Measurements from ENCODE around the gene TMEM256. TPM values are rescaled to one million over a fixed set of nuclear protein-coding genes. Genes with fewer than 3 reads are reported as not detected.
A peak's percentile ranks its signal among the peaks of the same experiment; 100 is the strongest.

TMEM256 gene
- total RNA-seq, 1 donor from 2014 or later: 67.8 TPM

DNA sequence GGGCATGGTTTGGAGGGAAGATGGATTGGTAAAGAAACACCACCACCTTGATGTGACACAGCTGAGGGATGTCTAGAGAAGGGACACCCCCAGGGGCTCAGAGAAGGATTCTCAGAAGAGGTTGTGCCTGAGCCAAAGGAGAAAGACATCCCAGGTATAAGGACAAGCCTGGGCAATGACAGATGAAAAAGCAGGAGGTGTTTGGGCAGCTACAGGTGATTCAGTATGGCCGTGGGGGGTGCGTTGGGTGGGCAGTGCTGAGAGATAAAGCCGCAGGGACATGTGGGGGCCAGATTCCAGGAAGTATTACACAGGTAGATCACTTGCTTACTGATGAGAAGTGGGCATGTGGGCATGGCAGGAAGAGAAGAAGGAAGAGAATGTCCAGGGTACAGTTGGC, 42.0 kb downstream of the TMEM256 start:
- no peaks in the 10 kb centered on the region for H3K27me3 ChIP-seq (ENCODE audit: low read depth)

DNA sequence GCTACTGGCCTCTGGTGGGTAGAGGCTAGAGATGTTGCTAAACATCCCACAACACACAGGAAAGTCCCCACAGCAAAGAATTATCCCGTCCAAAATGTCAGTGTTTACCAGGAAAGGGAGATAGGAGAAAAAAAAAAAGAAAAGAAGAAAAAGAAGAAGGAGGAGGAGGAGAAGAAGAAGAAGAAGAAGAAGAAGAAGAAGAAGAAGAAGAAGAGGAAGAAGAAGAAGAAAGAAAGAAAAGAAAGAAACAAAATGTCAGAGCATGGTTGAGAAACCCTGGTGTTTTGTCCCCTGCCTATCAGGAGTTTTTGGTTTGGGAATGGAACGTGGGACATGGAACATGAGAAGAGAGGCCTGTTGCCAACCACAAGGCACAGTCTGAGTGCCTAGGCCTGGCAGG, 46.5 kb downstream of the TMEM256 start:
- H3K36me3 ChIP-seq: no peaks in the 10 kb centered on the region
- no peaks in the 10 kb centered on the region for H3K27me3 ChIP-seq (ENCODE audit: low read depth)
- no peaks in the 10 kb centered on the region for H3K9me3 ChIP-seq (replicated peaks)
- peaks cover 36% of the 10 kb centered on the region for H3K4me1 ChIP-seq
- intact Hi-C loops (cut with micrococcal nuclease): no loop called here
- DNase-seq: no peak
- H3K27ac ChIP-seq (replicated peaks): no peak overlapping the region
- TF ChIP-seq, protein P1, sequence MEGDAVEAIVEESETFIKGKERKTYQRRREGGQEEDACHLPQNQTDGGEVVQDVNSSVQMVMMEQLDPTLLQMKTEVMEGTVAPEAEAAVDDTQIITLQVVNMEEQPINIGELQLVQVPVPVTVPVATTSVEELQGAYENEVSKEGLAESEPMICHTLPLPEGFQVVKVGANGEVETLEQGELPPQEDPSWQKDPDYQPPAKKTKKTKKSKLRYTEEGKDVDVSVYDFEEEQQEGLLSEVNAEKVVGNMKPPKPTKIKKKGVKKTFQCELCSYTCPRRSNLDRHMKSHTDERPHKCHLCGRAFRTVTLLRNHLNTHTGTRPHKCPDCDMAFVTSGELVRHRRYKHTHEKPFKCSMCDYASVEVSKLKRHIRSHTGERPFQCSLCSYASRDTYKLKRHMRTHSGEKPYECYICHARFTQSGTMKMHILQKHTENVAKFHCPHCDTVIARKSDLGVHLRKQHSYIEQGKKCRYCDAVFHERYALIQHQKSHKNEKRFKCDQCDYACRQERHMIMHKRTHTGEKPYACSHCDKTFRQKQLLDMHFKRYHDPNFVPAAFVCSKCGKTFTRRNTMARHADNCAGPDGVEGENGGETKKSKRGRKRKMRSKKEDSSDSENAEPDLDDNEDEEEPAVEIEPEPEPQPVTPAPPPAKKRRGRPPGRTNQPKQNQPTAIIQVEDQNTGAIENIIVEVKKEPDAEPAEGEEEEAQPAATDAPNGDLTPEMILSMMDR (IDR thresholded peaks at IDR 0.05; ENCODE audit: borderline replicate concordance): no peak
- no peak overlapping the region for H3K4me3 ChIP-seq

More for the DNA sequence above, 42.0 kb downstream of the TMEM256 start:
- DNase-seq: no peak
- TF ChIP-seq, protein P1 (IDR thresholded peaks at IDR 0.05; ENCODE audit: borderline replicate concordance): no peak
- intact Hi-C loops (cut with micrococcal nuclease): no loop called here
- no peak overlapping the region for H3K4me3 ChIP-seq
- no peak overlapping the region for H3K27ac ChIP-seq (replicated peaks)
- H3K4me1 ChIP-seq: no peaks in the 10 kb centered on the region
- no peaks in the 10 kb centered on the region for H3K36me3 ChIP-seq
- no peaks in the 10 kb centered on the region for H3K9me3 ChIP-seq (replicated peaks)

DNA sequence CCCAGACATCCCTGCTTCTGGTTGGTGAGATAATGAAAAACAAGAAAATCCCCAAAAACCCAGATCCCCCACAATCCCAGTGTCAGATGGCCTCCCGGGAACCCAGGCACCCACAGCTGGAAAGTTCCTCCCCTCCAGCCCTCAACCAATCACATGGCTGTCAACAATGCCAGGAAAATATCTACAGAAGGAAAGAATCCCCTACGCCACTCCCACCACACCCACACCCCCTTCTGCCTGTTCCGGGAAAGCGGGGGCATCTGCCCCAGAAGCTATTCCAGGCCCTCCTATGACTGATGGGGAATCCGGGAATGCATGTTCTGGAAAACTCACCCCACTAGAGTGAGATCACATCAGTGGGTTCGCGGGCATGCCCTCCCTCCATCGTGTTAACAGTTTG, 47.1 kb downstream of the TMEM256 start:
- Histone ChIP-seq H3K4me1 (peaks cover 41% of the 10 kb centered on the region), H3K27me3 (ENCODE audit: low read depth) (no peaks in the 10 kb centered on the region), H3K36me3 (no peaks in the 10 kb centered on the region), H3K4me3 (no peak overlapping the region), H3K9me3 (replicated peaks) (no peaks in the 10 kb centered on the region), H3K27ac (replicated peaks) (no peak overlapping the region)
- TF ChIP-seq, protein P1 (IDR thresholded peaks at IDR 0.05; ENCODE audit: borderline replicate concordance): no peak
- DNase-seq: no peak
- intact Hi-C loops (cut with micrococcal nuclease): no loop called here

DNA sequence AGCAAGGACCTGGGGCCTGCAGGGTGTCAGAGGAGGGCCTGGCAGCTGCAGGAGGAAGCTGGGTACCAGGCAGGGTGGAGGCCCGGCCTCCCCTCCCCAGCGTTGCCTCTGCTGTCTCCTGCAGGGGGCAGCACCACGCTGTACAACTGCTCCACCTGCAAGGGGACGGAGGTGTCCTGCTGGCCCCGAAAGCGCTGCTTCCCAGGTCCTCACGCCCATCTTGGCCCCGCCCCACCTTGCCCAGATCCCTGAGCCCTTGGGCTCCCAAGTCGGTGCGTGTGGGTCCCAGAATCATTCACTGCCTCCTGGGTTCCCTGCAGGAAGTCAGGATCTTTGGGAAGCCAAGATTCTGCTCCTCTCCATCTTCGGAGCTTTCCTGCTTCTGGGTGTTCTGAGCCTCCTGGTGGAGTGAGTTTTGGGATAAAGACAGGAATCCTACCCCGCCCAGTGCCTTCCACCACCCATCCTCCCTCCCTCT, 47.8 kb downstream of the TMEM256 start:
- Histone ChIP-seq H3K27ac (replicated peaks) (no peak overlapping the region), H3K4me3 (peak overlapping the region; percentile 27), H3K36me3 (no peaks in the 10 kb centered on the region), H3K27me3 (ENCODE audit: low read depth) (no peaks in the 10 kb centered on the region), H3K9me3 (replicated peaks) (no peaks in the 10 kb centered on the region), H3K4me1 (peaks cover 47% of the 10 kb centered on the region)
- TF ChIP-seq, protein P1 (IDR thresholded peaks at IDR 0.05; ENCODE audit: borderline replicate concordance): peak; percentile 91
- intact Hi-C loops (cut with micrococcal nuclease): no loop called here
- peak; percentile 80 for DNase-seq

DNA sequence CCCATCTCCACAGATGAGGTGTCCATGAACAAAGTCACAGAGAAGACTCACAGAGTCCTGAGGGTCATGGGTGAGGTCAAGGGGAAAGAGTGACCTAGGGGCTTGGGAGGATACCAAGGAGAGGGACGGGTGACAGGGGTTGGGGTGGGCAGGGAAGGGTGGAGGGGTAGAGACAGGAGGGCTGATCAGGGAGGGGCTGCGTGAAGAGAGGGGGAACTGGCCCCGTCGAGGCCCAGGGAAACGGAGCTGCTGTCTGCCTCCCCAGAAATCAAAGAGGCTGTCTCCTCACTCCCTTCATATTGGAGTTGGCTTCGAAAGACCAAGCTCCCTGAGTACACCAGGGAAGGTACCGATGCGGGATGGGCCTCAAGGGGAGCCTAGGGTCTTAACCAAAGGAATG, 48.3 kb downstream of the TMEM256 start:
- no peaks in the 10 kb centered on the region for H3K9me3 ChIP-seq (replicated peaks)
- intact Hi-C loops (cut with micrococcal nuclease): no loop called here
- no peaks in the 10 kb centered on the region for H3K36me3 ChIP-seq
- no peaks in the 10 kb centered on the region for H3K27me3 ChIP-seq (ENCODE audit: low read depth)
- DNase-seq: no peak
- TF ChIP-seq, protein P1 (IDR thresholded peaks at IDR 0.05; ENCODE audit: borderline replicate concordance): no peak
- H3K4me1 ChIP-seq: peaks cover 52% of the 10 kb centered on the region
- H3K27ac ChIP-seq (replicated peaks): peak overlapping the region; percentile 37
- no peak overlapping the region for H3K4me3 ChIP-seq
